Activated CD4-positive, alpha-beta T cell treated with anti-CD3 and anti-CD28 coated beads for 24 hours (primary cell): ENCODE results near the gene LYVE1.
"Not testable (repeated sequence)": the region's sequence is repeated elsewhere in the genome, so short reads cannot be mapped to it uniquely, and the experiment has no call there.

Source experiments
- DNase-seq, 2 donors: peaks; one replicate each; pipeline ENCODE4 v3.0.0-alpha.2; 2020; ENCODE audit warnings: low read depth in 2 of 2

Gene LYVE1, protein sequence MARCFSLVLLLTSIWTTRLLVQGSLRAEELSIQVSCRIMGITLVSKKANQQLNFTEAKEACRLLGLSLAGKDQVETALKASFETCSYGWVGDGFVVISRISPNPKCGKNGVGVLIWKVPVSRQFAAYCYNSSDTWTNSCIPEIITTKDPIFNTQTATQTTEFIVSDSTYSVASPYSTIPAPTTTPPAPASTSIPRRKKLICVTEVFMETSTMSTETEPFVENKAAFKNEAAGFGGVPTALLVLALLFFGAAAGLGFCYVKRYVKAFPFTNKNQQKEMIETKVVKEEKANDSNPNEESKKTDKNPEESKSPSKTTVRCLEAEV

GRCh38 chr11:10568486-10568941 lies at the start of gene LYVE1:
LYVE1 (minus strand) TSS chr11:10568665; CDS start chr11:10568532, 133 bp downstream.
- no peak for DNase-seq

- no peak for DNase-seq
These were observed 49.1 kb upstream of the LYVE1 start for GRCh38 chr11:10617551-10617950.

- no peak for DNase-seq
These were observed 43.8 kb upstream of the LYVE1 start for GRCh38 chr11:10611979-10612862.

GRCh38 chr11:10609636-10610035 lies 41.2 kb upstream of the LYVE1 start:
- no peak for DNase-seq

GRCh38 chr11:10608584-10608983 lies 40.1 kb upstream of the LYVE1 start:
- DNase-seq, result no peak

GRCh38 chr11:10607462-10608132 lies 39.1 kb upstream of the LYVE1 start:
- no peak for DNase-seq

- no peak for DNase-seq
These were observed 38.2 kb upstream of the LYVE1 start for GRCh38 chr11:10606536-10607208.

DNA sequence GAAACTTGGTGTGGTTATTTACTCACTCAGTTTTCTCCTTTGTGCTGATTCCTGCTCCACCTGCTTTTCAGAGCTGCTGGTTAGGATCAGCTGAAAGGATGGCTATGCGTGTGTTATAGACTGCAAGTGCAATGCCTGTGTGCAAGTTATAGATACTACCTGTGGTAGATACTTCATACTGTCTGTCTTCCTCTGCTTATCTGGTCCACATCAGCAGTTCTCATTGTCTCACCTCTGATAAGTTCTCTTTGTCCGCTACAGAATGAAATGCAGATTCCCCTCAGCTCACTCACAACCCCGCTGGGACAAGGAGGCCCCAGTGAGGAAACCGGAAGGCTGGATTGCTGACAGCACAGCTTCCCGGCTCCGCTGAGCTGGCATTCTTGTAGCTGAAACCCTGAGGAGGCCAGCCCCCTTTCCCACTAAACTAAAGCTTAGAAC lies 37.5 kb upstream of the LYVE1 start:
- no peak for DNase-seq

DNA sequence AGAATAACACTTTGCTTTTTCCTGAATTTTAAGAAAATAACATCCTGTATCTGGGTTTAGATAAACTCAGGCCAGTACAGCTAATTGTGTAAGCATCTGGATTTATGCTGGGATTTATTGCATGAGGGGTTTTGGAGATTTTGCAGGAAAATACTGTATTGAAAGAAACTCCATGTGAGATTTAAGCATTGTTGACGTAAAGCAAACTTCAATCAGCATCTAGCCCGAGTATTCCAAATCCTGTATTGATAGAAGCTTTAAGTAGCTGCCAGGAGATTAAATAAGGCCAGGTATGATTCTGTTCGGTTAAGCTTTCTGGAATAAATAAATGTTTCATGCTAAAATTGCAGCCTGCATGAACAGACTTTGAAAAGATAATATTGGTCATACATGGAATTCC lies 36.3 kb upstream of the LYVE1 start:
- no peak for DNase-seq

DNA sequence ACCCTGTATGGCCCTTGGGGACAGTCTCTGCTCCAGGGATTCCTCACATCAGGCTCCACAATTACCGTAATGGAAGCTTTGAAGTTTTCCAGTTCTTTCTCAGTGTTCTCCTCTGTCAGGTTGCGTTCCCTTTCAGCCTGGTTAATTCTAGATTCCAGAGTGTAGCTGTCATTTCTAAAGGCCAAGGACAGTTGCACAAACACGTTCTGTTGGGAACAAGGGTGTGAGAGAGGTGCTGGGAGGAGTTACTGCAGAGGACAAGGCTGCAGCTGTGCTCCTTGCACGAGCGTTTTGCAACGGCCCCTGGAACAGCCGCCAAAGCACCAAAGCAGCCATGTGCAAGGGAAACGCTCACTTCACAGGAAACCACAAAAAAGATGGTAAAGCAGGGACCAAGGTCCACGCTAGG lies 35.9 kb upstream of the LYVE1 start:
- no peak for DNase-seq

GRCh38 chr11:10603721-10604297 lies 35.3 kb upstream of the LYVE1 start:
- no peak for DNase-seq

GRCh38 chr11:10602945-10603344 lies 34.5 kb upstream of the LYVE1 start:
- no peak for DNase-seq

DNA sequence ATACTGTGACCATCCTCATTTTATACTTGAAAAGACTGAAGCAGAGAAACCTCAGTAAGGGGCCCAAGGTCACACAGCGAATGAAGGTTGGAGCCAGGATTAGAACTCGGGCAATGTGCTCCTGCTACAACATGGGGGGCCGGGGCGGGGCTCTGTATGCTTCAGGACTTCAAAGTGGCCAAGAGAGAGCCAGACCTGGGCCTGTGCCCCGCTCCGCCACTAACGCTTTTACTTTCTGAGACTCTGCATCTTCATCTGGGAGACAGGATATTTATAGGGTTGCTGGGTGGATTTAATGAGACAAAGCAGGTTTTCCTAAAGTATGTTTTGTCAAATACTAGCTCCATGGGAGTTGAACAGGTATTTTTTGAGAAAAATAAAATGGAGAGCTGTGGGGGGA lies 33.9 kb upstream of the LYVE1 start:
- no peak for DNase-seq

DNA sequence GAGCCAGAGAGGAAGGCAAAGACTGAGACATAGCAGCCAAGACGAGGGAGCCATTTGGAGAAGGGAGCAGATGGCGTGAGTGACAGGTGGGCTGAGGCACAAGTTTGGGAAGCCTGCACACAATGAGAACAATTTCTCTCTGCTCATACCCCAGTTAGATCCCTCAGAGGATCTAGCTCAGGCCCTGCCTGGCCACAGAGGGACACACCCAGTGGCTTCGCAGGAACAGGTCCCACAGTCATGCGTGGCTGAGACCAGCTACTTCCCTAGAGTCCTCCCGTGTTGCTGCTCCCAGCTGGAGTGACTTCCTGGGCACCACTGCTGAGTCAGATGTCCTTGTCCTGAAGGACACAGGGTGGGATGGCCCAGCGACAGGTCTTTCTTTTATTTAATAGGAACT lies 33.4 kb upstream of the LYVE1 start:
- DNase-seq, result no peak

DNA sequence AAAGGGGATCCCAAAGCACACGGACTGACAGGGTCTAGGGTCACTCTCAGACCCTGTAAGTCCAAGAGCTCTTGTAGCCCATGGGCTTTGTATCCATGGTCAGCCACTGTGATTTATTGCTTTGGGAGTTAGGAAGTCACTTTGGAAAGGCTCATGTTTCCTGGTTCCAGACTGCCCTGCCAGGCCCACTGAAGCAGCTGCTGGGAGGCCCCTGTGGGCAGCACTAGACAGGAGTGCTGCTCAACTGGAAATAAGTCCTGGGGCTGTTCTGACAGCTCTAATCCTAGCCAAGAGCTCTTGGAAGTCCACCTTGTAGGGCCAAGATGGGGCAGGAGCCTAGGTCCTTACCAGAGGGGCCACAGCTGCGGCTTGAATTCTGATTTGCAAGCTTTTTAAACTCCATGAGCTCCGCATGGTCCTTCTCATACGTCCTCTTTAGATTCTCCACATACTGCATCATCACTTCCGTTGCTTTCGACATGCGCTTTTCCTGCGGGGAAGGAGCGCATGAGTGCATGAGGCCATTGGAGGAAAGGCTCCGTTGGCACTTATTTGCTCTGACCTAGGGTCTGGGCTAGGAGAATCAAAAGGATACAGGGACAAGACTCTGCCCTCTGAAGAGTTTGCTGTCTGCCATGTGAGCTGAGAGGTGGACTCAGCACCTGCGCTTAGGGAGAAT lies 32.2 kb upstream of the LYVE1 start:
- DNase-seq, result no peak

- DNase-seq, result no peak
These were observed 31.1 kb upstream of the LYVE1 start for GRCh38 chr11:10599388-10600175.

DNA sequence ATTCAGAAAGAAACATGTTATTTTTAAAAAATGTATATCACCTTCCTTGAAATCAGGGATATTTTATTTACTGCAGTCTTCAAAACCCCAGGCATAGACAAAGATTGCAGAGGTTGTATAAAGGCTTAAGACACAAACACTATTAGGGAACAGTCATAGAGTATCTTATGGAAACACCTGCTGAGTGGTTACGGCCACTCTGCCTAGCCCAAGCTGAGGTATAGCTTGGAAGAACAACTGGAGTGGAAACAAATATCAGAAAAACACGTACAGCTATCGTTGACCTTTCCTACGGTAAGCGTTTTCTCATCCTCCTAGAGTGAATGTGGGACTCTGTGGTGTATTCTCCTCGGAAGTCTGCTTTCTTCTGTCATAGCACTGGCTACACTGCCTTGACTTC lies 30.4 kb upstream of the LYVE1 start:
- no peak for DNase-seq

DNA sequence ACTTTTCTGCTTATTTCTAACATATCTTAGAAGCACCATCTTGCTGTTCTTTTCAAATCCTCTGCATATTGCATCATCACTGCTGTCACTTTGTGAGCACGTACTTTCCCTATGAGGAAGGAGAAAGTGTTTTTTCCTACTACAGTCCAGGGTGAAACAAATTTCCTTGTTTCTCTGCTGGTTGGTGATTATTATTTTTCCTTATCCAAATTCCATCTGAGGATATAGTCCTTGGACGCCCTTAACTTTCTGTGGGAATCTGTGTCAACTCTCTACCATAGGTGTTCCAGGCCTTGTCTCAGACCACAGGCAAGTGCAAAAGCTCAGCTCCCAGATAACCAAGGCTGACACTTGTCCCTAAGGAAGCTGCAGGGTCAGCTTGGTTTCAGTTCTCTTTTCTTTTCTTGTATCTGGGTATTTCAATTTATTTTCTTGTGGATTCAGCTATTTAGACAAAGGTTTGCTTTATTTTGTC lies 29.4 kb upstream of the LYVE1 start:
- DNase-seq, result no peak

GRCh38 chr11:10595840-10596239 lies 27.4 kb upstream of the LYVE1 start:
- not testable (repeated sequence) for DNase-seq

GRCh38 chr11:10594407-10594806 lies 25.9 kb upstream of the LYVE1 start:
- no peak for DNase-seq
